Liver (tissue), 3 donors: ENCODE data around the gene TMEM269.

Experiments
- CTCF ChIP-seq: fragments of 150-350 bp; IDR thresholded peaks from 2 replicates; pipeline ENCODE4 v1.5.1; 2017; ENCODE audit warnings: improper control_type of control experiment, low read depth, low read length; ENCODE audit not compliant: missing input control
- FOXA1 ChIP-seq: IDR thresholded peaks from 2 replicates; pipeline ENCODE4 v1.6.1; 2016; ENCODE audit warnings: antibody characterized with exemption
- FOXA2 ChIP-seq: IDR thresholded peaks from 2 replicates; pipeline ENCODE4 v1.6.1; 2016; ENCODE audit warnings: antibody characterized with exemption
- MAX ChIP-seq: IDR thresholded peaks from 2 replicates; pipeline ENCODE4 v1.6.1; 2016; ENCODE audit warnings: antibody characterized with exemption
- RAD21 ChIP-seq, 2 donors: IDR thresholded peaks; 2 replicates each; pipeline ENCODE4 v1.6.1; 2016; ENCODE audit warnings: antibody characterized with exemption in 2 of 2, mild to moderate bottlenecking in 2 of 2
- SP1 ChIP-seq: IDR thresholded peaks from 2 replicates; pipeline ENCODE4 v1.6.1; 2018; ENCODE audit warnings: antibody characterized with exemption, mild to moderate bottlenecking
- TAF1 ChIP-seq: conservative IDR thresholded peaks from 2 replicates; pipeline ENCODE4 v1.6.1; 2016; ENCODE audit warnings: antibody characterized with exemption, mild to moderate bottlenecking
- donor health status: healthy.
- donor health status: healthy.

- TF ChIP-seq CTCF (peak; percentile 64), RAD21 (IDR thresholded peaks at IDR 0.05) (peak; percentile 74 to 83), TAF1 (no peak), SP1 (no peak), FOXA2 (no peak), MAX (no peak), FOXA1 (no peak)
These were observed 27.6 kb upstream of the TMEM269 start for GRCh38 chr1:42756956-42757891.
